GM21717 (cell line): ENCODE measurements around the gene MDM4.
"Not testable (repeated sequence)": the region's sequence is repeated elsewhere in the genome, so short reads cannot be mapped to it uniquely, and the experiment has no call there.

Experiments
- ATAC-seq: cut with Tn5 transposase; IDR thresholded peaks from one replicate; pipeline ENCODE4 v1.9.1; 2021; ENCODE audit warnings: mild to moderate bottlenecking, moderate library complexity; ENCODE audit not compliant: unreplicated experiment

MDM4 gene

DNA sequence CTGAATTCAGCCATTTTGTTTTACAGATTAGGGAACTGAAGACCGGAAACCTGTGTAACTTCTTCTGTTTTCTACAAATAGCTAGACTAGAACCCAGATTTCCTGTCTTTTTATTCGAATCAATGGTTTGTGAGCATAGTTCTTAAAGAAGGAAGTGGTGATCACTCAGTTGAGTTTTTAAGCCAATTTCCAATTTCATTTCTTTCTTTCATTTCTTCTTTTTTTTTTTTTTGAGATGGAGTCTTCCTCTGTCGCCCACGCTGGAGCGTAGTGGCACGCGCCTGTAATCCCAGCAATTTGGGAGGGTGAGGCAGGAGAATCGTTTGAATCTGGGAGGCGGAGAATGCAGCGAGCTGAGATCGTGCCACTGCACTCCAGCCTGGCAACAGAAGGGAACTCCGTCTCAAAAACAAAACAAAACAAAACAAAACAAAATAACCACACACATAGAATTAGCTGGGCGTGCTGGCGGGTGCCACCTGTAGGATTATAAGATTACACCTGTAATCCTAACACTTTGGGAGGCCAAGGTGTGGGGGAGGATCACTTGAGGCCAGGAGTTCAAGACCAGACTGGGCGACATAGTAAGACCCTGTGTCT, 3.0 kb upstream of the MDM4 start:
- no peak for ATAC-seq

DNA sequence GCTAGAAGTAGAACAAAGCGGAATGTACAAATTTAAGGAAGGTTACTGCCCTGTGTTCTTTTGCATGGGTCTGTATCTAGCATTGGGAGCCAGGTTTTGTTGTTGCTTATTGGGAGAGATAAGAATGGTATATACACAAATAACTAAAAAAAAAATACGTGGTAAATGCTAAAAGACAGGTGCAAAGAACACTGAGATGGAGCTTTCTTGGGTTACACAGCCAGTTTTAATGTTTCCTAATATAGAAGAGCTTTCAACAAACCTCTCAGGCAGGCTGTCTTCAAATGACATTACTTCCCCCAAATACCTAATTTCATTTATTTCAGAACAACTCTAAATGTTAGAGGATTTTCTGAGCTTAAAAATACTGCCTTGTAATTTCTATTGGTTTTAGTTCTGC, 1.4 kb upstream of the MDM4 start:
- no peak for ATAC-seq

DNA sequence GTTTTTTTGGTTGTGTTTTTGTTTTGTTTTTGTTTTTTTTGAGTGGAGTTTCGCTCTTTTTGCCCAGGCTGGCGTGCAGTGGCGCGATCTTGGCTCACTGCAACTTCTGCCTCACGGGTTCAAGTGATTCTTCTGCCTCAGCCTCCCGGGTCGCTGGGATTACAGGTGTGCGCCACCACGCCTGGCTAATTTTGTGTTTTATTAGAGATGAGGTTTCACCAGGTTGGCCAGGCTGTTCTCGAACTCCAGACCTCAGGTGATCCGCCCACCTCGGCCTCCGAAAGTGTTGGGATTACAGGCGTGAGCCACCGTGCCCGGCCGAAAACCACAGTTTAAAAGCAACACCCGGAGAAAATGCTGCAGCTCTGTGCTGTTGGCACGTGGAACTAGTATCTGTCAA, 1.2 kb downstream of the MDM4 start:
- ATAC-seq, result not testable (repeated sequence)

DNA sequence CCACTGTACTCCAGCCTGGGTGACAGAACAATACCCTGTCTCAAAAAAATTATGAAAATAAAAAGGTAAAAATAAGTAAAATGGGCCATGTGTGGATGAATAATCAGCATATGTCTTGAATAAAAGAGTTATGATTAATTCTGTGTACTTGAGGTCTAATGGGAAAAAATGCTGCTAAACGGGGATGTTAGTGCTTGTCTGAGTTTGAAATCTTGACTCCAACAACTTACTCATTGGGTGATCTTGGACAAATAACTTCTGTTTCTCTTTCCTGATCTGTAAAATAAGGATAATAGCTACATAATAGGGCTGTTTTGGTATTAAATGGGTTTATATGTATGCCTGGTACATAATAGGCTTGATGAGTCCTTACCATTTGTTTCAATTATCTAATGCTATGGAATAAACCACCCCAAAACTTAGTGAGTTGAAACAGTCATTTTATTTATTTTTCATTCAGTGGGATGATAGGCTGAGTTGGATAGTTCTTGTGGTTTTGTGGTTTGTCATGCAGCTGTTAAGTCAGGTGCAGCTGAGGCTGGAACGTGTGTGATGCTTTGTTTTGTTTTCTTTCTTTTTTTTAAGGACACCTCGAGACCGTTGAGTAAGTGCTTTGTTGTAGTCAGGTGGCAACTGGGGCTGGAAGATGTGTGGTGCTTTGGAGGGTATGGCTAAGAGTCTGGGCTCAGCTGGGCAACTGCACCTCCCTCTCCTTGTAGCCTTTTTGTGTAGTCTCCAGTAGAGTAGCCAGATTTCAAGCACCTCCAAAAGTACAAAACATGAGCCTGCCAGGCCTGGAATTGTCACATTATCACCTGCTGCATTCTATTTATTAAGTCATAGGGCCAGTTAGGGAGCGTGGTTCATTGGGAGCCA, 4.9 kb downstream of the MDM4 start:
- peak; percentile 51 for ATAC-seq

DNA sequence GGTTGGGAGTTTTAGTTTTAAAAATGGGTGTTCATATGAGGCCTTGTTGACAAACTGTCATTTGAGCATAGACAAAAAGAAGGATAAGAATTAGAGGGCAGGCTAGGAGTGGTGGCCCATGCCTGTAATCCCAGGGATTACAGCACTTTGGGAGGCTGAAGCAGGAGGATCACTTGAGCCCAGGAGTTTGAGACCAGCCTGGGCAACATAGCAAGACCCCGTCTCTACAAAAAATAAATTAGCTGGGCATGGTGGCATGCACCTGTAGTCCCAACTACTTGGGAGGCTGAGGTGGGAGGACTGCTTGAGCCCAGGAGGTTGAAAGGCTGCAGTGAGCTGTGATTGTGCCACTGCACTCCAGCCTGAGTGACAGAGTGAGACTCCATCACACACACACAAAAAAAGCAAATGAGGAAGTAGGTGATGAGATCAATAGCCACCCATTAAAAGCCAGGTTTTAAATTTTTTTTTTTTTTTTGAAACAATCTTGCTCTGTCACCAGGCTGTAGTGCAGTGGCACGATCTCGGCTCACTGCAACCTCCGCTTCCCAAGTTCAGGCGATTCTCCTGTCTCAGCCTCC, 5.8 kb downstream of the MDM4 start:
- ATAC-seq, result not testable (repeated sequence)

DNA sequence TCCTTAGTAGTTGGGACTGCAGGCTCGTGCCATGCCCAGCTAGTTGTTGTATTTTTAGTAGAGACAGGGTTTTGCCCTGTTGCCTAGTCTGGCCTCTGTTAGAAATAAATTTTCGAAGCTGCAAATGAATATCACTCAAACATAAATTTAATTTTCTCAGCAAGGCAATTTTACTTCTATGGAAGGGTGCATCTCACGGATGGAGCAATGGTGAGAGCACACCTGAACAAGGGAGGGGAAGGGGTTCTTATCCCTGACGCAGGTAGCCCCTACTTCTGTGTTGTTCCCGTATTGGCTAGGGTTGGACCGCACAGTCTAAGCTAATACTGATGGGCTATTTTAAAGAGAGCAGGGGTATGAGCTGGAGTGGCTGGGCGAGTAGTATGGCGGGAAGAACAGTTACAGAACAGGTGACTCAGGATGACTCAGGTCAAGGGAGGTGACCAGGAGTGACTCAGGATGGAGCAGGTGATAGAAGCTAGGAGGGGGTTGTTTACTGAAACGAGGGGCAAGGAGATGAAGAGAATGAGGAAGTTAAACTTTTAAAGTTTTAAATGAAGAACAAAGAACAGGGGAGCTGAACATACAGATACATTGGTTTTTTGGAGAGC, 7.5 kb downstream of the MDM4 start:
- ATAC-seq, result no peak

DNA sequence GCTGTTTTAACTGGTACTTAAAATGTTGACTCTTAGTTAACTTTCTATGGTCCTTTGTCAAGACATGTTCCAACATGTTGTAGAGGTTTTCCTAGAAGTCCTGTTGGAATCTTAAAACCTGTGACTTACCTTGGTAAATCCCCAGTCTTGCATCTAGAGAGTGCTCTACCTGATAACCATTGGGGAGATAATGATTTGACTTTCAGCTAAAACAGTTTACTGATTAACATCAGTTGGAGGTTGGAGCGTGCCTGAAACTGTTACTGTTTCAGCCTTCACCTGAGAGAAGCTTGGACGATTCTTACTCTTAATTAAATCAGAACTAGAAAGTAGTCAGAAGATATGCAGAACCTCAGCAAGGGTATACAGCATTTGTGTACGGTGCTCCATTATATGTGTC, 8.8 kb downstream of the MDM4 start:
- no peak for ATAC-seq

DNA sequence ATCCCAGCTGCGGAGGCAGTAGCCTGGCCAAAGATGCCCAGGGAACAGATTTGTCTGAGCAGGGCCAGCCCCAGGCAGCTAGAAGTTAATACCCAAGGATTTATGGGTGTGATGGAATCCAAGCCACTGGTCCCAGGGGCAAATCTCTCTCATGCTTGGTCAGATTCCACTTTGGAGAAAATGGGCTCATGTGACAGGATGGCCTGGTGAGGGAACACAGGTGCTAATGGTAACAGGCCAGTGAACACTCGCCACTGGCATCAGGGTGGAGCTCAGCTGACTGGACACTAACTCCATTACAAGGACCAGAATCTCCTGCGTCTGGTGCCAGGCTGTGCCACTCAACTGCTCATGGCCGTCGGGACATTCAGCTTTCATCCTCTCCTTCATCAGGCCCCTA, 12.0 kb downstream of the MDM4 start:
- ATAC-seq, result no peak

DNA sequence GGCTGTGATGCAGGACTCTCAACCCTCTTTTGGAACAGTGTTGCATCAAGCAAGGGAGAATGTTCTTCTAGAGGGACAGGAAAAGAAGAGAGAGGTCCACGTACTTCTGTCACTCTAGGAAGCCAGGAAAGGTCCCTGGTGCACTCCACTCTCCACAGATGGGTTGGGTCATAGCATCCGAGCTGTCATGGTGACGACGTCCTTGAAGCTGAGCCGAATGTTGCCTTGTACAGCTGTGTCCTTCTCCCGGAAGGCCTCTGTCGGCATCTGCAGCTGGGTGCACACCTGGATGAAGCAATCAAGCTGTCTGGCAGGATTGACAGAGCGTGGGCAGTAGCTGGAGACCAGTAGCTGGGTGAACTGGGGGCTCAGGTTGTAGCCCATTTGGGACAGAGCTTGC, 12.5 kb downstream of the MDM4 start:
- no peak for ATAC-seq

DNA sequence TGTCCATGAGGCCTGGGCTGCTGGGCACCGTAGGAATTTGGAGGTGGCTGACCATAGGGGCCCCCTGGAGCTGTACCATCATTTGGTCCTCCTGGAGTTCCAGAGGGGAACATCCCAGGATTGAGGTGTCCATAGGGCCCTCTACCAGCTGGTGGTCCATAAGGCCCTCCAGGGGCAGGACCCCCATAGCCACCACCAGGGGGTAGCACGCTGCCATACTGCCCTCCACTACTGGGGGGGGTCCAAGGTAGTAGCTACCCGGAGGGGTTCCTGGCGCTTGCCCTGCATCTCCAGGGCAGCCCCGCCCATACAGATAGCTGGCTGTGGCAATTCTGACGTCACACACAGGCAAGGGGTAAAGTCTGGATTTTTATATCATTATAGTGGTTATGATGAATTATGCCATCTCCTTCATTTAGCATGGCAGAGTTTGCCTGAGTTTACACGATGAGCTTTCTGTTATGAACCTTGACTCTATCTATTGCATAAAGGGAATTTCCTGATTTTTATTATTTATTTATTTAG, 13.2 kb downstream of the MDM4 start:
- no peak for ATAC-seq

DNA sequence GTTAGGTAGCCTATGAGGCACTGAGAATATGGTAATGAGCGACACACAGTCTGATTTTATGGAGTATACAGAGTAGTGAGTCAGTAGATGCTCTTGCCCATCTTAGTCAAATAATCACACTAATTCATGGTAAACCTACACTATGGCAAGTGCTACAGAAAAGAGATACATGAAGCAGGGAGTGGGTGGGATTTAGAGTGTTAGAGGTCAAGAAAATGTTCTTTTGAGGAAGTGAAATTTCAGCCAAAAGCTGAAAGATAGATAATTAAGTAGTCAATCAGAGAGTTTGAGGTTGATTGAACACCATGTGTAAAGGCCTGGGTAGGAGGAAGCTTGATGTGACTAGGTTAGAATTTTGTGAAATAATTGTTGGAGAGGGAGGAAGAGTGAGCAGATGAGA, 14.7 kb downstream of the MDM4 start:
- peak; percentile 75 for ATAC-seq

DNA sequence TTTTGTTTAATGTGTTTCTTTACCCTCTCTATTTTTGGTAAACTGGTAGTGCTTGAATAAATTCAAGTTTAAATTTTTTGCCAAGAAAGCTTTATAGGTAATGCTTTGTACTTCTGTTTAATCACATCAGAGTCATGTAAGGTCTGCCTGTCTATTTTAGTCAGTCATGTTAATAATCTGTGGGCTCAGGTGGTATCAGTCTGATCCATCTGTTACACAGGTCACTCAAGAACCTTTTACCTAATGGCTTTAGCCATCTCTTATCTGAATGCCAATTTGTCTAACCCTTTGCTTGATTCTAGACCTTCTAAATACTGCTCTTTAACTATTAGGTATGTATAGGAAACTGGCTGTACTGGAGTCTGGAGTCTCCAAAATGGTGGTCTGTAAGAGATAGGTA, 16.6 kb downstream of the MDM4 start:
- no peak for ATAC-seq

DNA sequence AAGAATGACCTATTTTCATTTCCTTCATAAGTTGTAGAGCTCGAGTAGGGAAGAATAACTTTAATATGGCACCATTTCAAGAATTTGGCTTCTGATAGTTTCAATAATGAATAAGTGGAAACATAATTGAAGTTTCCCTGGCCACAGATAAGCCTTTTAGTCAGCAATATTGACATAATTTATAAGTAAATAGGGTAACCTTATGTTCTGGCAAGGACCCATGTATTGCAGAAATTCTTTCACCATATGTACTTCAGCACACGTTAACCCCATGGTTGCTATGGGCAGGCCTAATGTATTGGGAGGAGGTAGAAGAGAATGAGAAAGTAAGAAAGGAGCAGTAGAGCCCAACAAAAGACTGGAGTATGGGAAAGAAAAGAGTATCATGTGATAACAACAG, 25.4 kb downstream of the MDM4 start:
- no peak for ATAC-seq

DNA sequence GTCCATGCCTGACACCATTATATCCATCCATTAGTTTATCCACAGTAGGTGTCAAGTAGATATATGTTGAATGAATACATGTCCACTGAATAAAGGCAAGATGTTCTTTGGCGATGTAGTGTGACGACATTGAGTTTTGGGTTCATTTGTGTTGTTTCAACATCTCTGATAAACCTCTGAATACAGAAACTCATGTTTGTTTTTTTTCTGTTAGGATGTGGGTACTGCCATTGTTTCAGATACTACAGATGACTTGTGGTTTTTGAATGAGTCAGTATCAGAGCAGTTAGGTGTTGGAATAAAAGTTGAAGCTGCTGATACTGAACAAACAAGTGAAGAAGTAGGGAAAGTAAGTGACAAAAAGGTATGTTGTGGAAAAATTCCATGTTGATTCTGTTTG, 28.1 kb downstream of the MDM4 start:
- ATAC-seq, result peak; percentile 42

DNA sequence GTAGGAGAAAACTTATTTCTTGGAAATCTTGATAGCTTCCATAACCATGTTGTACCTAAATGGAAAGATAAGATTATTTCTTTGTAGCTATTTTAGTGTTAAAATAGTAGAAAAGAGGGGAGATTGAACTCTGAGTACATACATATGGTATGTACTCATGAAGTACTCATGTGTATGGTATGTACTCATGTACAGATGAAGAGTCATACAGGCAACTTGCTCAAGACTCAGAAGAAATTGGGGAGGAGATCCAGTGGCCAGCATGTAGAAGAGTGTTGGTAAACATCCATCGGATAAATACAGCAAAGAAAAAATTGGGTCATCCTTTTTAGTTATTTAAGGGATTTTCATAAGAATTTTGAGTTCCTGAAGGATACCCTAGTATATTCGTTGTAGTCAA, 29.0 kb downstream of the MDM4 start:
- ATAC-seq, result no peak

DNA sequence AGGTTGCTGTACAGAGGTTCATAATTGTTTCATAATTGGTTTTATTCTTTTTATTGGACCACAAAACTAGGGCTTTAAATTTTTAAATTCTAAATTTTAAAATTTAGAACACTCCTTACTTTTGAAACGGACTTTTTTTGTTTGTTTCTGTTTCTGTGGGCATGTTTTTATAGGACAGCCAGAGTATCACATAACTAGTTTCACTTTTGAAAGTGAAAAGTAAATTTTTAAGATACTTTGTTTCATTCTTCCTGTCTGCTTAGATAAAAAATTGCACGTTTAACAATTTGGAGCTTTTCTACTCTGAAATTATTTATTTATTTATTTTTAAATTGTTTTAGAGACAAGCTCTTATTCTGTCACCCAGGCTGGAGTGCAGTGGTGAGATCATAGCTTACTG, 29.7 kb downstream of the MDM4 start:
- ATAC-seq, result no peak

DNA sequence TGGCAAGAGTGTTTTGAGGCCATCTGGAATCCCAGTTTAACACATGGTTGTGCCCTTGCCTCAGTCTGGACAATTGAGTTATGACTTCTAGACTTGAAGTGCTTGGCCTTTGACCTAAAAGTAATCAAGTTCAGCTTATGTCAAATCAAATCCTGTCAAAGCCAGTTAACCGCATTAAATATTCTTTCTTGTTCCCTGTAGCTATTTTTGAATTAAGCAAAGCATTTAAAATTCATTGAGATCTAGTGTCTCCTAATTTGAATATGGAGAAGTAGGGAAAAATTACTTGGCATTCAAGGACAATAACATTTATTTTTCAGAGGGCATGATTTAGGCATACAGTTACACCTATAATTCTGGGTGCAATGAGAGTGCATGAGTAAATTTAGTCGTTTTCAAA, 32.1 kb downstream of the MDM4 start:
- ATAC-seq, result no peak

DNA sequence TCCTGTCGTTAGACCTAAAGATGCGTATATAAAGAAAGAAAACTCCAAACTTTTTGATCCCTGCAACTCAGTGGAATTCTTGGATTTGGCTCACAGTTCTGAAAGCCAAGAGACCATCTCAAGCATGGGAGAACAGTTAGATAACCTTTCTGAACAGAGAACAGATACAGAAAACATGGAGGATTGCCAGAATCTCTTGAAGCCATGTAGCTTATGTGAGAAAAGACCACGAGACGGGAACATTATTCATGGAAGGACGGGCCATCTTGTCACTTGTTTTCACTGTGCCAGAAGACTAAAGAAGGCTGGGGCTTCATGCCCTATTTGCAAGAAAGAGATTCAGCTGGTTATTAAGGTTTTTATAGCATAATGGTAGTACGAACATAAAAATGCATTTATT, 33.1 kb downstream of the MDM4 start:
- ATAC-seq, result no peak

DNA sequence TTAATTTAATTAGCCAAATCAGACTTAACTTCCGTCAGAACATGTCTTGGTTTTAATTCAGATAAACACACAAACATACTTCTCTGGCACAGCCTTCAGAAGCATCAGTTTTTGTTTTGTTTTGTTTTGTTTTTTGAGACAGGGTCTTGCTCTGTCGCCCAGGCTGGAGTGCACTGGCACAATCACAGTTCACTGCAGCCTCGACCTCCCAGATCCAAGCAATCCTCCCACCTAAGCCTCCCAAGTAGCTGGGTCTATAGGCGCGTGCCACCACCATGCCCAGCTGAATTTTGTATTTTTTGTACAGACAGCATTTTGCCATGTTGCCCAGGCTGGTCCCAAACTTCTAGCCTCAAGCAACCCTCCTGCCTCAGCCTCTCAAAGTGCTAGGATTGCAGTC, 34.7 kb downstream of the MDM4 start:
- ATAC-seq, result no peak

DNA sequence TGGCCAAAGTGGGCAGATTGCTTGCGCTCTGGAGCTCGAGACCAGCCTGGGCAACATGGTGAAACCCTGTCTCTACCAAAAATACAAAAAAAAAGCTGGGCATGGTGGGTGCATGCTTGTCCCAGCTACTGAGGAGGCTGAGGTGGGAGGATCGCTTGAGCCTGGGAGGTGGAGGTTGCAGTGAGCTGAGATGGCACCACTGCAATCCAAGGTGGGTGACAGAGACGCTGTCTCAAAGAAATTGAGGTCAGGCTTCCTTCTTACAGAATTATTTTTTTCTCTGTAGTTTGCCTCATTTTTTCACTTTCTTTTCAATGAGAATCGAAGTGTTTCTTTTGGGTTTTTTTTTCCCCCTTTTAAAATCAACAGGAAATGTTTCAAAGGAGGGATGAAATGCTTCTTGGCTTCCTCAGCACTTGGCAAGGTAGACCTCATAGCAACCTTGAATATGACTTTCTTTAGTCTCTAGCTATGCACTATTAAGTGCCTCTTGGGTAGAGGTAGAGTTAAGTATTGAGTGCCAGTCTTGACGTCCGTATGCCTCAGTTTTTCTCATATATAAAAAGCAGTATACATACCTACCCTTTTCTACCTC, 40.3 kb downstream of the MDM4 start:
- ATAC-seq, result no peak

DNA sequence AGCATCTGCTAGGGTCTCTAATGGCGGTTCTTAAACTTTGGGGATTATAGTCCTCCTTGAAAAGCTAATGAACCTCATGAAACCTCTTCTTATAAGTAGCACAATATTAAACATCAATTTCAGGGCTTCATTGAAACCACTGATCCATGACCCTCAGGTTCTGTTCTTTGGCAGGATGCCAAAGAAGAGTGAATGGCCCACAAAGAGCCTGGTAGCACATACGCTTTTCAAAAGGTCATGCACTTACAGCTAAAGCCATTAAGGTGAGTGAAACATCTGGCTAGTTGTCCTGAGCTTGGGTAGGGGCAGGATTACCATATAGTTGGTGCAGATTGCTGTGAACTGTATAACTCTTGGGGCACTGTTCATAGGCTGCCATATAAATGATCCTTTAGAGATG, 42.3 kb downstream of the MDM4 start:
- ATAC-seq, result no peak
